ENCODE results near the gene KIF1A. TPM values are rescaled to one million over a fixed set of nuclear protein-coding genes. Genes with fewer than 3 reads are reported as not detected.
"Not testable (repeated sequence)": the region's sequence is repeated elsewhere in the genome, so short reads cannot be mapped to it uniquely, and the experiment has no call there.

Gene KIF1A
- total RNA-seq, 1 donor from 2014 or later = 2.2 TPM

DNA sequence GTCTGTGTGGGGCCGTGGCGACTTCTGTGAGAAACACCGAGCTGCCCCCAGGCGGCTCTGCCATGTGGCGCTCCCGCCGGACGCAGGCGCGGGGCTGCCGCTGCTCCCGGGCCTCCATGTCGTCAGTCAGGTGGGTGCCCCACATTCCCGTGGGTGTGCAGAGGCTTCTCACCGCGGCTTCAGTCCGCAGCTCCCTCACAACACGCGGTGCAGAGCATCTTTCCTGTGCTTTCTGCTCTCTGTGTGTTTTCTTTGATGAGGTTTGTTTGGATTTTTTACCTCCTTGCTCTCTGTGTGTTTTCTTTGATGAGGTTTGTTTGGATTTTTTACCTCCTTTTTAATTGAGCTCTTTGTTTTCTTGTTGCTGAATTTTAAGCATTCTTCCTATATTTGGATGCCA is 115.4 kb downstream of the KIF1A start:
- no peak for DNase-seq (ENCODE audit: low spot score)

- no peak for DNase-seq (ENCODE audit: low spot score)
Measured at GRCh38 chr2:240703417-240704341, 116.3 kb downstream of the KIF1A start.

DNA sequence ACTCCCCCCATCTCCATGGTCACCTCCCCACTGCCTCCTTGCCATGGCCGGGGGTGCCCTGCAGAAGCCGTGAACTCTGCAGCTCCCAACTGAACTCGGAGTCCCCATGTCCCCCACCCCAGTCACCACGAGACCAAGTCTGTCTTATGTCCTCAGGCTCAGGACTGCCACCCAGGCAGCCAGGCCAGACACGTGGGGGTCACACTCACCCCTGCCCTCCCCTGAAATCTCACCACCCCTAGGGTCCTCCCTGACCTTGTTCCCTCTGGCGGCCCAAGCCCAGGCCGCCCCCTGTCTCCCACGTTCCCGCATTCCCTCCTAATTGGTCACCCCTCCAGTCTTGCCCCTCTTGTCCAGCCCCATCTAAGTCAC is 117.4 kb downstream of the KIF1A start:
- DNase-seq (ENCODE audit: low spot score) = no peak

DNA sequence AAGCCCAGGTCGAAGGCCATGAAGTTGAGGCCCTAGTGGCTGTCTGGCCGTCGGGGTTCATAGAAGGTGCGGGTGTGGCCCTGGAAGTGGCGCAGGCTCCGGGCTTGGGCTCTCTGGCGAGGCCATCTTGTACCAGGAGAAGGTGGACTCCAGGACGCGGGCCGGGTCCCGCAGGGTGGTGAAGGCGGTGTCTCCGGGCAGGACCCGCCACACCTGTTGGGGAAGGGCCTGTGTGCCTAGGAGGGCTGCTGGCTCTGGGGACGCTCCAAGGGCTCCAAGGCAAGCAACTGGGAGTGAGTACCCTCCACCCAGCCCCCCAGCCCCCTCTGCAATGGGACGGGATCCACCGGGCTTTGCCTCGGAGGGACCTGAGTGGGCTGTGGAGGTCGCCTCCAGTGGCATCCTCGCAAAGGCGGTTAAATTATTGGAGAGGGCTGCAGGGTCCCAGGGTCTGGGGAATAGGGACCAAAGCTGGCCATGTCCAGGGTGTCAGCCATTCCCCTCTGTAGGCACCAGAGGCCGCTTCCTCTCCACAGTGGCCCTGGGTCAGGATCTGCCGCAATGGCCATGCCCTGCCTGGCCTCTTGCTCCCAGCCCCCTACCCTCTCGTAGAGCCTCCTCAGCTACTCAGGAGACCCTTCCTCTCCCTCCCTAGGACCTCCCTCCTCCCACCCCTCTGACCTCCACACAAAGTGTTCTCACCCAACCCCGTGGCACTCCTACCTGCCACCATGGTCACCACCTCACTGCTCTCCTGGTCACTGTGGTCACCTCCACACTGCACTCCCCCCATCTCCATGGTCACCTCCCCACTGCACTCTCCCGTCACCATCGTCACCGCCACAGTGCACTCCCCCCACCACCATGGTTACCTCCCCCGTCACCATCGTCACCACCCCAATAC is 118.0 kb downstream of the KIF1A start:
- DNase-seq (ENCODE audit: low spot score) = no peak

- no peak for DNase-seq (ENCODE audit: low spot score)
Measured at GRCh38 chr2:240701091-240701735, 118.8 kb downstream of the KIF1A start.

GRCh38 chr2:240700616-240701015 is 119.4 kb downstream of the KIF1A start:
- not testable (repeated sequence) for DNase-seq (ENCODE audit: low spot score)

DNA sequence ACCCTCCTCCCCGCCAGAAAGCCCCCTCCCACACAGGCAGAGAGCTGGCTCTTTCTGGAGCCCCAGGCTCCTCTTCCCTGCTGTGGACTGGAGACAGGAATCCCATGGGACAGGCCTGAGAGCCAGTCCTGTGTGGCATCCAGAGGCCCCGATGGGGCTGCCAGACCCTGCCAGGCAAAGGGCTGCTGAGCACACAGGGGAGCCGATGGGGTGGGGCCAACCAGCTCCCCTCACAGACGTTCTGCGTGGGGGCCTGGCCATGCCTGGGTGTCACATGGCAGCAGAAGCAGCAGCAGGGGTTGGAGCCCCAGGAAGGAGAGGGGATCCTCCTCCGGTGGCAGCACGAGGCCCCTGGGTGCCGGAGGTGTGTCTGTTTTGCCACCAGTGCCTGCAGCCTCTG is 120.2 kb downstream of the KIF1A start:
- DNase-seq (ENCODE audit: low spot score) = not testable (repeated sequence)

DNA sequence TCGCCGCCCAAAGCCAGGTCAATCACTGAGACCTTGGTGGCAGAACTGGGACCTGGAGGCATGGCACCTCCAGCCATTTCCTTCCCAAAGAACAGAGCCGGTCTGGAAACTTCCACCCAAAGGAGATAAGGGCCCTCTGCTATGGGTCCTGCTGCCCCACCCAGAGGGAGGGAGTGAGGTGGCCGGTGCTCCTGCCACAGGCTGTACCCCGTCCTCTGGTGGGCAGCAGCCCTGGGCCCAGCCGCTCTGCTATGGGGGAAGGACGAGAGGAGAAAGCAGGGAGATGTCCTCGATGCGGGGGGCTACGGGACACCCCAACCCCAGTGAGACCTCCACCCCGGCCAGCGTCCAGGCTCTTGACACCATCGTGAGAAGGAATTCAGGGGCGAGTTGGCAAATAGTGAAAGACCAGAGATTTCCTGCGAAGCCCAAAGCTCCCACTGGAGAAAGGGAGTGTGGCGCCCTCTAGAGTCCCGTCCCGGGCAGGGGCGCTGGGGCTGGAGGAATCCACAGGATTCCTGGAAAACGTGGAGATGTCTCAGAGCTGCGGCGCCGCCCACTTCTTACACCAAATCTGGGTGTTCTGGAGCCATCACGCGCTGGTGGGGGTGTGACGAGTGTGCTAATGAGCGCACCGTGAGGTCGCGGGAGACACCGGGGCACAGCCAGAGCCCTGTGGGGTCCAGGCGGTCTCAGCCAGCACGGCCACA is 121.0 kb downstream of the KIF1A start:
- DNase-seq (ENCODE audit: low spot score) = not testable (repeated sequence)

- not testable (repeated sequence) for DNase-seq (ENCODE audit: low spot score)
Measured at GRCh38 chr2:240696469-240696868, 123.5 kb downstream of the KIF1A start.

DNA sequence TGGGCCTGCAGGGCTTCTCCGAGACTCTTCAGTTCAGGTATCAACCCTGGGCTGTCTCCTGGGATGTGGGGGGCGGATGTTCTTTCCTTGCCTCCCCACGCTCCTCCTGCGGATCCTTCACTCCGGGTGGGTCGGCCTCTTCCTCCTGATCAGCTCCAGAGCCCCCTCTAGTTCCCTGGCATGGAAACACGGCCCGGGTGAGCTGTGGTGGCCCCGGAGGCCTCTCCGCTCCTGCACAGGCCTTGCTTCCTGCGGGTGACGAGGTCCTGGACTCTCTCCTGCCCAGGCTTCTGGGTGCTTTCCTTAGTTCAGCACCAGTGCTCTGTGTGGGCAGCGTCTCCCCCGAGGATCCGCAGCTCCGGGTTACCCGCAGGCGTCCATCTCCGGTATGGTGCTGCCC is 124.4 kb downstream of the KIF1A start:
- DNase-seq (ENCODE audit: low spot score) = not testable (repeated sequence)

- DNase-seq (ENCODE audit: low spot score) = not testable (repeated sequence)
Measured at GRCh38 chr2:240694304-240694703, 125.7 kb downstream of the KIF1A start.

DNA sequence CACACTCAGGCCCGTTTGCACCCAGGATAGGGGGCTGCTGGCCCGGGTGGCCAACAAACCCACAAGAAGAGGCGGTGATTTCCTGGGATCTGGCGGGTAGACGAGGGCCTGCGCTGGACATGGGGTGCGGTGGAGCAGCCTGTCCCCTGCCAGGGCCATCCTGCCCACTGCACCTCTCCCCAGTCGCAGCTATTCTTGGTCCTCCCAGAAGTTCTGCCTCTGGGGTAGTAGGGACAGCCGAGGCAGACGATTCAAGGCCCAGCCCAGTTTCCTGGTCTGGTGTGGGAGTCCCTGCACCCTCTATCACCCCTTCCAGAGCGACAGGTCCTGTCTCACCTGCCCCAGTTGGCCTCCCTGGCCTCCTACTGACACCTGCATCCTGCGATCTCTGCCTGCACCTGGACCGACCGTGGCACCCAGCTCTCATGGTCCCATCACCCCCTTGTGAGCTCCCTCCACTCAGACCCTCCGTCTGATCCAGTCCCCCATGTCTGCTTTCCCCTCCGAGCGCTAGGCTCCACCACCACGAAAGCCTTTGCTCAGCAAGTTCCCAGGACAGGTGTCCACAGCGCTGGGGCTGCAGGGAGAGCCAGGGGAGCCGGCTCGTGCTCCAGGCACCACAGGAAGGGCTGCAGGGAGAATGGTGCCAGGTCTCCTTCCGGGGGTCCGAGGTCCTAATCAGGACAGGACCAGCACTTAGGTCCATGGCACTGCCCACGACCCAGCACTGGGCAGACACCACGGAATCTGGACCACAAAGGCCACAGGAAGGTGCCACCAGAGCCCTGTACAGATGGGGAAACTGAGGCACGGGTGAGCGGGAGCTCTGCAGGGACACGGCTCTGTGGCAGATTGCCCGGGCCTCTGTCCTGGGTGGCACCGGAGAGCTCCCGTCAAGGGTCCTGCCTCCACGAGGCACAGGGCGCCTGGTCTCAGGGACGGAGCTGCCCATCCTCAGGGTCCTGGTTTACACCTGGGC is 127.1 kb downstream of the KIF1A start:
- not testable (repeated sequence) for DNase-seq (ENCODE audit: low spot score)

- not testable (repeated sequence) for DNase-seq (ENCODE audit: low spot score)
Measured at GRCh38 chr2:240691631-240692420, 128.2 kb downstream of the KIF1A start, which contains the start of gene AQP12A. TSS of gene AQP12A (plus strand) at chr2:240691866. CDS start at chr2:240691914, 48 bp downstream.

DNA sequence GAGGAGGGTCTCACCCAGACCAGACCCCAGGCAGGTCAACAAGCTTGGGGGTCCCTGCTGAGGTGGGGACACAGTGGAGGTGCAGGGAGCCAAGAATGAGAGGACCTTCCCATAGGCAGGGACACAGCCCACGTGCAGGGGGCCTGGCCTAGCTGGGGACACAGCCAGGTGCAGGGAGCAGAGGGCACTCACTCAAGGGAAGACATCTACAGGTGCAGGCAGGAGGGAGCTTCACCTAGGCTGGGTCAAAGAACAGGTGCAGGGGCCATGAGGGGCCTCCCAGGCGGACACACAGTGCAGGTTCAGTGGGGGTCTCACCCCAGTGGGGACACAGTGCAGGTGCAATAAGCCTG is 129.0 kb downstream of the KIF1A start:
- DNase-seq (ENCODE audit: low spot score) = not testable (repeated sequence)

DNA sequence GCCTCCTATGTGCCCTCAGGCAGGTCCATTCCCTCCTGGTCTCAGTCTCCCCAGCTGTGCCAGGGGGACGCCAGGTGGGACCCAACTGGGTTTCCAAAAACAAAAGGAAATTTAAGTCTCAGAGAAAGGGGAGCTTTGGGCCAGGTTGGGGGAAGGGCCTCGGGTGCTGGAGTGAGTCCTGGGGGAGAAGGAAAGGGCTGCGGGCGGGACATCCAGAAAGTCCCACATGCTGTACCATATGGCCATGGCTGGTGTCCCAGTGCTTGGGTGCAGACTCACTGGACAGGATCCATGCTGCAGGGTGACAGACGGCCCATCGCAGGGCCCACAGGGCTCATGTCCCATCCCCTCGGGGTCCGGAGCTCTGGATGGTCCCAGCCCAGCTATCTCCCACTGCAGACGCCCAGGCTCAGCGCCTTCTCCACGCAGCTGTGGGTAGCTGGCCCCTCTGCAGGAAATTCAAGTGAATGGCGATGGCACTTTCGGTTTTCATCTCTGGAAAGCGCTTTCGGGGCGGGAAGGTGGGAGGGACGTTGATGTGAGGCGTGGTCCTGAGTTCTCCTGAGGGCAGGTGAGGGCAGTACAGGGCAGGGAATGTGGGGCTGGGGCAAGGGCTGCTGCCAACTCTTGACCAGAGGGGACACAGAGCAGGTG is 129.5 kb downstream of the KIF1A start:
- not testable (repeated sequence) for DNase-seq (ENCODE audit: low spot score)

GRCh38 chr2:240689975-240690374 is 130.0 kb downstream of the KIF1A start:
- DNase-seq (ENCODE audit: low spot score) = no peak

- DNase-seq (ENCODE audit: low spot score) = no peak
Measured at GRCh38 chr2:240688553-240688919, 131.5 kb downstream of the KIF1A start.

DNA sequence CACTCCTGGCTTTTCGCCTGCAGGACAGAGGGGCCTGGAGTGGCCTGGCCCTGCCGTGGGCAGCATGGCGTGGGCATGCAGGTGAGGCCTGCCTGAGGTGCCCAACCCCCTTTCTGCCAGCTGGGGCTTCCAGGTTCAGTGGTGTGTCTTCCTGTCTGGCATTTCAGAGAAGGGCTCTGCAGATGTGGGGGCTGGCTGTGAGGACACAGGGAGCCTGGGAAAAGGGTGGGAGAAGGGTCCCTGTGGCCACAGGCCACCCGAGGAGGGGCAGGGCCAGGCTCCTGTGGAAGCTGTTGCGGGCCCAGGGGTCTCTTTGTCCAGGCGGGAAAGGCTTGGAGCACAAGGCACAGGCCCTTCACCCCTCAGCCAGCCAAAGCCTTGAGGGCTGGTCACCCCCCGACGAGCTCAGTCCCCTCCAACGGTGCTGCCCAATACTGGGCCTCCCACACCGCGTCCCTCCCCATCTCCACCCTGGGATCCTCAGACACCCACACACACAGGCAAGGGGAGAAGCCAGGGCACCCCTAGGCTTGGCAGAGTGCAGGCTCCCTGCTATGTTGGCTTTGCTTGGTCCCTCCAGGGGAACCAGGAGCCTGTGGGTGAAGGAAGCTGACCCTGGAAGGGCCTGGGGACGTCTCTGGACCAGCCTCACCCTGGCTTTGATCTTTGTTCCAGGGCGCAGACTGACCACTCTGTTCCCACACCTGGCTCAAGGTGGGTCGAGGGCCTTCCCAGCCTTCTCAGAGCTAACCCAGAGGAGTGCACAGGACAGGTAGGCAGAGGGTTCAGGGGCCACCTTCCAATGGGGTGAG is 132.1 kb downstream of the KIF1A start:
- DNase-seq (ENCODE audit: low spot score) = no peak

All from umbilical cord (tissue), 2 donors.